ENCODE data around the gene HDAC7. TPM values are rescaled to one million over a fixed set of nuclear protein-coding genes. Genes with fewer than 3 reads are reported as not detected.

HDAC7 gene
- total RNA-seq, 2 experiments from 2014 or later, result 373 to 382 TPM

- no peaks in the 10 kb centered on the region for H3K27me3 Mint-ChIP-seq
These were observed 70.8 kb downstream of the HDAC7 start for GRCh38 chr12:47748899-47749298.

GRCh38 chr12:47748507-47748828 is 71.2 kb downstream of the HDAC7 start:
- no peaks in the 10 kb centered on the region for H3K27me3 Mint-ChIP-seq
- no peak overlapping the region for H3K27ac Mint-ChIP-seq
- ChIA-PET POLR2A (no interaction called here), CTCF (interaction anchor here (1.6 to 12.5 kb wide), 3 partner anchors 10 to 90 kb away, joined by 3 to 685 read pairs (median 10); partner anchors contain the start of genes RAPGEF3 and SLC48A1)
- no peaks in the 10 kb centered on the region for H3K4me1 Mint-ChIP-seq (ENCODE audit: low read depth)
- TF ChIP-seq CTCF (IDR thresholded peaks at IDR 0.05), result no peak
- intact Hi-C loops (cut with micrococcal nuclease), result no loop called here
- ATAC-seq (no peak), DNase-seq (no peak)
- H3K4me3 Mint-ChIP-seq, result no peak overlapping the region
- H3K36me3 Mint-ChIP-seq (ENCODE audit: low read depth), result no peaks in the 10 kb centered on the region
- no peaks in the 10 kb centered on the region for H3K9me3 Mint-ChIP-seq

More at GRCh38 chr12:47748899-47749298, 70.8 kb downstream of the HDAC7 start:
- DNase-seq, result no peak
- ChIA-PET CTCF (interaction anchor here (1.6 to 12.5 kb wide), 3 partner anchors 10 to 89 kb away, joined by 3 to 685 read pairs (median 10); partner anchors contain the start of genes RAPGEF3 and SLC48A1), POLR2A (no interaction called here)
- no peak for ATAC-seq
- H3K4me1 Mint-ChIP-seq (ENCODE audit: low read depth), result no peaks in the 10 kb centered on the region
- no peak for TF ChIP-seq CTCF (IDR thresholded peaks at IDR 0.05)
- intact Hi-C loops (cut with micrococcal nuclease), result no loop called here
- H3K9me3 Mint-ChIP-seq, result no peaks in the 10 kb centered on the region
- no peak overlapping the region for H3K27ac Mint-ChIP-seq
- H3K36me3 Mint-ChIP-seq (ENCODE audit: low read depth), result no peaks in the 10 kb centered on the region
- H3K4me3 Mint-ChIP-seq, result no peak overlapping the region

GRCh38 chr12:47747596-47748506 is 71.9 kb downstream of the HDAC7 start:
- Mint-ChIP-seq H3K4me1 (ENCODE audit: low read depth) (no peaks in the 10 kb centered on the region), H3K27me3 (no peaks in the 10 kb centered on the region), H3K9me3 (no peaks in the 10 kb centered on the region), H3K36me3 (ENCODE audit: low read depth) (no peaks in the 10 kb centered on the region), H3K27ac (no peak overlapping the region), H3K4me3 (no peak overlapping the region)
- CTCF ChIA-PET, result interaction anchor here (0.7 to 12.5 kb wide), 5 partner anchors 11 to 90 kb away, joined by 3 to 685 read pairs (median 3); partner anchors contain the start of genes RAPGEF3 and SLC48A1
- POLR2A ChIA-PET, result interaction anchor here (1.3 kb wide), 1 partner anchor 9 kb away, joined by 4 read pairs; no protein-coding TSS in a partner anchor
- no peak for TF ChIP-seq CTCF (IDR thresholded peaks at IDR 0.05)
- DNase-seq (no peak), ATAC-seq (no peak)
- intact Hi-C loops (cut with micrococcal nuclease), result no loop called here

- no peaks in the 10 kb centered on the region for H3K27me3 Mint-ChIP-seq
- no peak overlapping the region for H3K4me3 Mint-ChIP-seq
- ChIA-PET POLR2A (interaction anchor here (1.3 kb wide), 1 partner anchor 10 kb away, joined by 4 read pairs; no protein-coding TSS in a partner anchor), CTCF (interaction anchor here (0.7 to 12.5 kb wide), 4 partner anchors 13 to 91 kb away, joined by 3 to 685 read pairs (median 6); partner anchors contain the start of gene SLC48A1)
- H3K4me1 Mint-ChIP-seq (ENCODE audit: low read depth), result peaks cover 3% of the 10 kb centered on the region
- ATAC-seq (no peak), DNase-seq (no peak)
- no peak for TF ChIP-seq CTCF (IDR thresholded peaks at IDR 0.05)
- intact Hi-C loops (cut with micrococcal nuclease), result no loop called here
- no peaks in the 10 kb centered on the region for H3K9me3 Mint-ChIP-seq
- no peak overlapping the region for H3K27ac Mint-ChIP-seq
- H3K36me3 Mint-ChIP-seq (ENCODE audit: low read depth), result no peaks in the 10 kb centered on the region
These were observed 72.6 kb downstream of the HDAC7 start for GRCh38 chr12:47747126-47747525.

GRCh38 chr12:47746523-47746922 is 73.2 kb downstream of the HDAC7 start:
- no peak overlapping the region for H3K4me3 Mint-ChIP-seq
- no peaks in the 10 kb centered on the region for H3K36me3 Mint-ChIP-seq (ENCODE audit: low read depth)

More at GRCh38 chr12:47746523-47746922, 73.2 kb downstream of the HDAC7 start:
- H3K27ac Mint-ChIP-seq, result no peak overlapping the region
- intact Hi-C loops (cut with micrococcal nuclease), result no loop called here
- CTCF ChIA-PET, result interaction anchor here (1.0 to 12.5 kb wide), 3 partner anchors 27 to 92 kb away, joined by 3 to 685 read pairs (median 10); partner anchors contain the start of gene SLC48A1
- no peak for ATAC-seq
- H3K27me3 Mint-ChIP-seq, result no peaks in the 10 kb centered on the region
- no peak for DNase-seq
- no peak for TF ChIP-seq CTCF (IDR thresholded peaks at IDR 0.05)
- H3K9me3 Mint-ChIP-seq, result no peaks in the 10 kb centered on the region
- POLR2A ChIA-PET, result interaction anchor here (1.3 kb wide), 1 partner anchor 11 kb away, joined by 4 read pairs; no protein-coding TSS in a partner anchor
- H3K4me1 Mint-ChIP-seq (ENCODE audit: low read depth), result peaks cover 7% of the 10 kb centered on the region

Data from activated CD8-positive, alpha-beta T cell treated with anti-CD3 and anti-CD28 coated beads for 36 hours (primary cell).